HepG2 (cell line): Measurements from ENCODE around the gene SLC28A3. TPM values are rescaled to one million over a fixed set of nuclear protein-coding genes. Genes with fewer than 3 reads are reported as not detected.

Experiments
- ATAC-seq: fragments of 200-7000 bp; cut with Tn5 transposase; 3 replicates; pipeline ENCODE4 v1.9.1; 2020; ENCODE audit warnings: mild to moderate bottlenecking, moderate library complexity
- BruUV-seq: library from RNA; stranded (reverse); fragments of 400-500 nt; replicated peaks from 2 replicates; lab custom pipeline; 2021; lab: Mats Ljungman, UMichigan
- CTCF ChIA-PET: fragments of 300-600 bp; formaldehyde crosslinking; extraction: SDS; loops from one replicate; lab custom pipeline; 2021; ENCODE audit warnings: low total read pairs, inconsistent platforms, low intra/inter-chr PET ratio; lab: Yijun Ruan, JAX
- POLR2A ChIA-PET: fragments of 350-600 bp; sonication (Branson Sonifier 250); formaldehyde crosslinking; loops from one replicate; lab custom pipeline; 2020; ENCODE audit warnings: antibody characterized with exemption, inconsistent platforms; lab: Yijun Ruan, JAX
- DNase-seq: peaks from one replicate; pipeline ENCODE4 v3.0.0-alpha.2; 2015; ENCODE audit warnings: low spot score
- FAIRE-seq: peaks from 3 replicates; lab custom pipeline; 2011; peaks lifted over from hg19 to GRCh38; lab: Jason Lieb, UNC
- H2AFZ ChIP-seq: one replicate; pipeline ENCODE4 v1.6.1; 2011; ENCODE audit warnings: low read length, inconsistent platforms
- H3K27ac ChIP-seq: fragments of 300-600 bp; 3 replicates; pipeline ENCODE4 v1.8.0; 2011; ENCODE audit warnings: mixed run types, mild to moderate bottlenecking, mixed read lengths, low read length, inconsistent platforms; ENCODE audit not compliant: insufficient read depth; ENCODE audit errors: extremely low read length
- H3K27me3 ChIP-seq, 2 experiments: fragments of 200-600 bp in 1 of 2; 2 replicates in 1 of 2; 3 replicates in 1 of 2; pipeline versions ENCODE4 v1.6.0 to v1.8.0; 2011; ENCODE audit warnings: low read length in 2 of 2, mild to moderate bottlenecking in 2 of 2, moderate library complexity in 2 of 2, inconsistent platforms in 1 of 2; ENCODE audit not compliant: insufficient read depth in 2 of 2, control insufficient read depth in 1 of 2
- H3K36me3 ChIP-seq, 2 experiments: fragments of 200-600 bp in 1 of 2; replicated peaks in 1 of 2; 2 replicates in 1 of 2; 3 replicates in 1 of 2; pipeline versions ENCODE4 v1.5.1 to v1.8.0; 2011; ENCODE audit warnings: low read length in 2 of 2, inconsistent platforms in 1 of 2; ENCODE audit not compliant: insufficient read depth in 2 of 2, control insufficient read depth in 1 of 2
- H3K4me1 ChIP-seq: 2 replicates; pipeline ENCODE4 v1.5.1; 2012; ENCODE audit warnings: low read length, inconsistent platforms; ENCODE audit not compliant: insufficient read depth
- H3K4me2 ChIP-seq: 2 replicates; pipeline ENCODE4 v1.6.0; 2011; ENCODE audit warnings: low read depth, low read length, inconsistent platforms
- H3K4me3 ChIP-seq, 3 experiments: fragments of 200-600 bp in 1 of 3; sonication (generic), shearing (Covaris generic) in 1 of 3; replicated peaks in 1 of 3; 2 replicates each; pipeline ENCODE4 v1.5.1; 2011 to 2016; ENCODE audit warnings: low read length in 3 of 3, inconsistent platforms in 2 of 3, low read depth in 2 of 3, mild to moderate bottlenecking in 2 of 3, control low read depth in 1 of 3, mixed read lengths in 1 of 3; ENCODE audit not compliant: insufficient read depth in 1 of 3
- H3K79me2 ChIP-seq: one replicate; pipeline ENCODE4 v1.6.1; 2011; ENCODE audit warnings: low read length, inconsistent platforms; ENCODE audit not compliant: insufficient read depth
- H3K9ac ChIP-seq: 2 replicates; pipeline ENCODE4 v1.6.0; 2011; ENCODE audit warnings: mild to moderate bottlenecking, low read depth, low read length, inconsistent platforms; ENCODE audit not compliant: insufficient read depth
- H3K9me3 ChIP-seq: 2 replicates; pipeline ENCODE4 v1.5.1; 2012; ENCODE audit warnings: mild to moderate bottlenecking, low read length
- H4K20me1 ChIP-seq: 2 replicates; pipeline ENCODE4 v1.6.0; 2011; ENCODE audit warnings: inconsistent platforms, mild to moderate bottlenecking, low read length, moderate library complexity; ENCODE audit not compliant: insufficient read depth
- BCL6 ChIP-seq: IDR thresholded peaks from 2 replicates; pipeline ENCODE4 v1.6.1; 2016; ENCODE audit warnings: missing genetic modification reagents, missing compliant biosample characterization
- GABPB1 ChIP-seq: IDR thresholded peaks from 2 replicates; pipeline ENCODE4 v1.6.1; 2016; ENCODE audit warnings: mild to moderate bottlenecking, missing genetic modification reagents, moderate library complexity, missing compliant biosample characterization
- HNRNPL ChIP-seq: fragments of 200-400 bp; formaldehyde crosslinking; IDR thresholded peaks from 2 replicates; pipeline ENCODE4 v1.6.1; 2017; ENCODE audit warnings: mild to moderate bottlenecking, low read depth, low read length
- JUN ChIP-seq: sonication (generic); formaldehyde crosslinking; IDR thresholded peaks from 2 replicates; pipeline ENCODE4 v1.4.0; 2020; ENCODE audit warnings: mild to moderate bottlenecking, missing genetic modification reagents
- KDM1A ChIP-seq: IDR thresholded peaks from 2 replicates; pipeline ENCODE4 v1.6.1; 2016; ENCODE audit warnings: missing compliant biosample characterization
- MIXL1 ChIP-seq: IDR thresholded peaks from 2 replicates; pipeline ENCODE4 v1.6.1; 2016
- MLLT10 ChIP-seq: sonication (generic); formaldehyde crosslinking; IDR thresholded peaks from 2 replicates; pipeline ENCODE4 v1.4.0; 2020; ENCODE audit warnings: missing genetic modification reagents
- NCOA1 ChIP-seq: sonication (generic); formaldehyde crosslinking; IDR thresholded peaks from 2 replicates; pipeline ENCODE4 v1.9.0; 2021; ENCODE audit warnings: missing genetic modification reagents
- RBFOX2 ChIP-seq: fragments of 200-400 bp; formaldehyde crosslinking; IDR thresholded peaks from 2 replicates; pipeline ENCODE4 v1.6.1; 2017; ENCODE audit warnings: low read depth, mild to moderate bottlenecking, low read length
- RNF2 ChIP-seq: fragments of 450-650 bp; conservative IDR thresholded peaks from 2 replicates; pipeline ENCODE4 v1.6.1; 2016; ENCODE audit warnings: low read depth
- SP2 ChIP-seq: sonication (generic); formaldehyde crosslinking; IDR thresholded peaks from 2 replicates; pipeline ENCODE4 v1.5.1; 2020; ENCODE audit warnings: mild to moderate bottlenecking, missing genetic modification reagents
- TFE3 ChIP-seq: IDR thresholded peaks from 2 replicates; pipeline ENCODE4 v1.6.1; 2016
- TOE1 ChIP-seq: sonication (generic); formaldehyde crosslinking; IDR thresholded peaks from 2 replicates; pipeline ENCODE4 v1.4.0; 2020; ENCODE audit warnings: mild to moderate bottlenecking, missing genetic modification reagents
- ZNF383 ChIP-seq: sonication (generic); formaldehyde crosslinking; IDR thresholded peaks from 2 replicates; pipeline ENCODE4 v1.4.0; 2020; ENCODE audit warnings: missing genetic modification reagents, mild to moderate bottlenecking, borderline replicate concordance
- ZNF562 ChIP-seq: sonication (generic); formaldehyde crosslinking; IDR thresholded peaks from 2 replicates; pipeline ENCODE4 v1.8.0; 2022; ENCODE audit warnings: missing genetic modification reagents, borderline replicate concordance
- WGBS: methylation state at CpG from one replicate; pipeline ENCODE4 v1.1.6; 2017; ENCODE audit warnings: low lambda C conversion rate; 5-methylcytosine and 5-hydroxymethylcytosine counted together
- in situ Hi-C: cut with HindIII; loops from 2 replicates; pipeline ENCODE4 v1.10.0; 2017; ENCODE audit warnings: low pct_unique_long_range_greater_than_20kb; ENCODE audit not compliant: extremely low pct_ligation_motif_present
- intact Hi-C: fragments of 100-400 bp; cut with micrococcal nuclease; formaldehyde crosslinking; loops from one replicate; pipeline ENCODE4 v1.10.0; 2022; ENCODE audit not compliant: unreplicated experiment
- polyA plus RNA-seq, 8 experiments: library from polyadenylated mRNA; depleted of rRNA in 3 of 8; stranded (reverse) in 7 of 8; unstranded in 1 of 8; fragments of >200 nt; fragmentation: Illumina TruSeq in 4 of 8; extraction: Trizol in 4 of 8; gene quantifications; 2 replicates each; pipeline versions ENCODE4 v1.2.1 to v1.2.3, GENCODE V29; 2011 to 2016; ENCODE audit warnings: low read depth in 4 of 8, missing spikeins in 1 of 8, mixed read lengths in 1 of 8; ENCODE audit not compliant: insufficient read depth in 1 of 8
- total RNA-seq, 5 experiments: library from RNA; depleted of rRNA; stranded (reverse); fragments of >200 nt; fragmentation: Illumina TruSeq; extraction: Trizol; gene quantifications; 2 replicates each; pipeline ENCODE4 v1.2.3, GENCODE V29; 2016; ENCODE audit warnings: low read depth in 1 of 5

Gene SLC28A3
- total and polyA plus RNA-seq, 2 of the 13 experiments (the other 11 are each of a cell fraction or from before 2014, with no cell fraction given), result not detected

DNA sequence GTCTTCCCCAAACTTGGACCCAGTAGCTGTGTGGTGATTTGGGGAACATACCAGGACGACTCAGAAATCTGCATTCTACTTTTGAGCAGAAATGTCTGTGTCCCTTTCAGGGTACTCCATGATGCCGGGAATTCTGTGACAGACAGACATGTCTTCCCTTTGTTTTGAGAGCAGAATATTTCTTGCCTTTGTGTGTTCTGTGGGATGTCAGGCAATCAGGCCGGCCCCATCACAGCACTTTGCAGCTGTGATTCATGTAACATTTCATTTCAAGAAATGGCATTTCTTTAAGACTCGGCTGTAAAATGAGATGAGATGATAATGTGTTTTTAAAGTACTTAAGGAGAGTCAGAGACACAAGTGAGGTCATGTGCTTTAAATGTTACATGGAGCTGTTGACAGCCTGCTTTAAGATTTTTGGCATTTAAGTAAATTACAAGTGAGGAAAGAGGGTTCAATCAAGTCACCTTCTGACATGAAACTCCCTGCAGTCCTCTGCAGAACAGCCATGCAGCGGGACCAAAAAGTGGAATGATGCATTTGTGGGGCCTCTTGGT, 98.7 kb downstream of the SLC28A3 start:
- Histone ChIP-seq H2AFZ (no peak overlapping the region), H3K4me3 (no peak overlapping the region), H3K9ac (no peak overlapping the region), H3K27me3 (peaks cover 0 to 4% of the 10 kb centered on the region in 2 experiments; a peak in 1 of 5 replicates), H3K27ac (no peak overlapping the region), H3K4me1 (no peaks in the 10 kb centered on the region), H3K9me3 (peaks cover 22% of the 10 kb centered on the region), H3K36me3 (no peaks in the 10 kb centered on the region), H3K79me2 (no peaks in the 10 kb centered on the region), H4K20me1 (no peaks in the 10 kb centered on the region), H3K4me2 (no peak overlapping the region)
- CTCF ChIA-PET, result no interaction called here
- ATAC-seq (no peak), FAIRE-seq (no peak), DNase-seq (no peak)
- no peak for TF ChIP-seq NCOA1 (CRISPR knock-in tag)
- no peak for TF ChIP-seq MIXL1
- no peak for TF ChIP-seq MLLT10
- no peak for TF ChIP-seq JUN
- no peak for TF ChIP-seq KDM1A (CRISPR knock-in tag)
- TF ChIP-seq ZNF383 (CRISPR knock-in tag), result no peak
- TF ChIP-seq HNRNPL, result no peak
- TF ChIP-seq SP2, result no peak
- TF ChIP-seq TFE3 (CRISPR knock-in tag), result no peak
- TF ChIP-seq GABPB1 (CRISPR knock-in tag), result no peak
- TF ChIP-seq ZNF562 (CRISPR knock-in tag), result no peak
- TF ChIP-seq TOE1, result no peak
- TF ChIP-seq RBFOX2, result no peak
- no peak for TF ChIP-seq RNF2
- TF ChIP-seq BCL6 (CRISPR knock-in tag), result no peak
- in situ Hi-C loops, result no loop called here
- POLR2A ChIA-PET, result no interaction called here
- intact Hi-C loops, result no loop called here
- no TSS peak for BruUV-seq
- WGBS, result 24% methylated on average over 3 of the region's 5 CpGs
